Duodenal mucosa (tissue), 2 donors: ENCODE data around the gene MPL.
A peak's percentile ranks its signal among the peaks of the same experiment; 100 is the strongest.

ENCODE experiments used
- H3K27ac ChIP-seq: one replicate; pipeline ENCODE4 v1.7.0; 2013; ENCODE audit warnings: low read depth, low read length
- H3K27me3 ChIP-seq, 2 donors: one replicate each; pipeline ENCODE4 v1.7.0; 2013; ENCODE audit warnings: low read length in 2 of 2, control low read depth in 1 of 2; ENCODE audit not compliant: insufficient read depth in 2 of 2, control insufficient read depth in 1 of 2
- H3K36me3 ChIP-seq, 2 donors: one replicate each; pipeline ENCODE4 v1.7.0; 2013; ENCODE audit warnings: low read length in 2 of 2, control low read depth in 1 of 2; ENCODE audit not compliant: insufficient read depth in 2 of 2, control insufficient read depth in 1 of 2
- H3K4me1 ChIP-seq, 2 donors: one replicate each; pipeline ENCODE4 v1.7.0; 2013; ENCODE audit warnings: low read length in 2 of 2, control low read depth in 1 of 2; ENCODE audit not compliant: insufficient read depth in 2 of 2, control insufficient read depth in 1 of 2
- H3K4me3 ChIP-seq, 2 donors: one replicate each; pipeline ENCODE4 v1.7.0; 2013; ENCODE audit warnings: low read length in 2 of 2, low read depth in 1 of 2
- H3K9ac ChIP-seq, 2 donors: one replicate each; pipeline ENCODE4 v1.7.0; 2013; ENCODE audit warnings: low read length in 2 of 2, low read depth in 1 of 2
- H3K9me3 ChIP-seq, 2 donors: one replicate each; pipeline ENCODE4 v1.7.0; 2013; ENCODE audit warnings: low read length in 2 of 2, control low read depth in 1 of 2; ENCODE audit not compliant: control insufficient read depth in 1 of 2

MPL gene

GRCh38 chr1:43372172-43372571, 34.6 kb downstream of the MPL start:
- H3K36me3 ChIP-seq = peaks cover 0 to 3% of the 10 kb centered on the region in 2 donors
- no peaks in the 10 kb centered on the region for H3K9me3 ChIP-seq
- H3K27ac ChIP-seq = no peak overlapping the region
- peaks cover 16 to 17% of the 10 kb centered on the region in 2 donors for H3K4me1 ChIP-seq
- no peak overlapping the region for H3K4me3 ChIP-seq
- H3K27me3 ChIP-seq = no peaks in the 10 kb centered on the region
- no peak overlapping the region for H3K9ac ChIP-seq

- H3K4me1 ChIP-seq = peaks cover 15 to 16% of the 10 kb centered on the region in 2 donors
- no peaks in the 10 kb centered on the region for H3K27me3 ChIP-seq
- peaks cover 0 to 3% of the 10 kb centered on the region in 2 donors for H3K36me3 ChIP-seq
- no peak overlapping the region for H3K27ac ChIP-seq
- H3K4me3 ChIP-seq = no peak overlapping the region
- no peak overlapping the region for H3K9ac ChIP-seq
- no peaks in the 10 kb centered on the region for H3K9me3 ChIP-seq
Observed at GRCh38 chr1:43373066-43373940, 35.7 kb downstream of the MPL start.

- H3K9me3 ChIP-seq = no peaks in the 10 kb centered on the region
- peaks cover 7 to 11% of the 10 kb centered on the region in 2 donors for H3K4me1 ChIP-seq
- no peak overlapping the region for H3K9ac ChIP-seq
- H3K36me3 ChIP-seq = peaks cover 0 to 13% of the 10 kb centered on the region in 2 donors
- no peak overlapping the region for H3K4me3 ChIP-seq
- no peaks in the 10 kb centered on the region for H3K27me3 ChIP-seq
- H3K27ac ChIP-seq = no peak overlapping the region
Observed at GRCh38 chr1:43376723-43377235, 39.2 kb downstream of the MPL start.

GRCh38 chr1:43377831-43378230, 40.2 kb downstream of the MPL start:
- Histone ChIP-seq H3K27ac (no peak overlapping the region), H3K9me3 (no peaks in the 10 kb centered on the region), H3K36me3 (peaks cover 2 to 14% of the 10 kb centered on the region in 2 donors), H3K4me3 (no peak overlapping the region), H3K4me1 (peaks cover 18 to 21% of the 10 kb centered on the region in 2 donors), H3K27me3 (no peaks in the 10 kb centered on the region), H3K9ac (no peak overlapping the region)

- Histone ChIP-seq H3K36me3 (peaks cover 16 to 31% of the 10 kb centered on the region in 2 donors), H3K27me3 (no peaks in the 10 kb centered on the region), H3K4me3 (no peak overlapping the region), H3K27ac (no peak overlapping the region), H3K4me1 (peaks cover 13 to 14% of the 10 kb centered on the region in 2 donors), H3K9me3 (no peaks in the 10 kb centered on the region), H3K9ac (no peak overlapping the region)
Observed at GRCh38 chr1:43379476-43379875, 41.9 kb downstream of the MPL start.

- H3K27ac ChIP-seq = no peak overlapping the region
- H3K36me3 ChIP-seq = peaks cover 38 to 49% of the 10 kb centered on the region in 2 donors
- H3K9ac ChIP-seq = no peak overlapping the region
Observed at GRCh38 chr1:43381612-43382011, 44.0 kb downstream of the MPL start.

GRCh38 chr1:43382027-43382779, 44.6 kb downstream of the MPL start:
- Histone ChIP-seq H3K4me3 (no peak overlapping the region), H3K36me3 (peaks cover 41 to 55% of the 10 kb centered on the region in 2 donors), H3K4me1 (peaks cover 13 to 14% of the 10 kb centered on the region in 2 donors), H3K9me3 (no peaks in the 10 kb centered on the region), H3K27ac (no peak overlapping the region), H3K27me3 (no peaks in the 10 kb centered on the region), H3K9ac (peak overlapping the region in 1 of 2 donors; percentile 13)

More at GRCh38 chr1:43381612-43382011, 44.0 kb downstream of the MPL start:
- Histone ChIP-seq H3K9me3 (no peaks in the 10 kb centered on the region), H3K4me3 (no peak overlapping the region), H3K27me3 (no peaks in the 10 kb centered on the region), H3K4me1 (peaks cover 13 to 14% of the 10 kb centered on the region in 2 donors)

- H3K9me3 ChIP-seq = no peaks in the 10 kb centered on the region
- peaks cover 41 to 62% of the 10 kb centered on the region in 2 donors for H3K36me3 ChIP-seq
- peaks cover 21 to 24% of the 10 kb centered on the region in 2 donors for H3K4me1 ChIP-seq
- H3K4me3 ChIP-seq = no peak overlapping the region
- no peaks in the 10 kb centered on the region for H3K27me3 ChIP-seq
- no peak overlapping the region for H3K27ac ChIP-seq
- H3K9ac ChIP-seq = no peak overlapping the region
Observed at GRCh38 chr1:43383449-43383848, 45.8 kb downstream of the MPL start.

- no peaks in the 10 kb centered on the region for H3K9me3 ChIP-seq
- H3K27me3 ChIP-seq = no peaks in the 10 kb centered on the region
- peaks cover 41 to 53% of the 10 kb centered on the region in 2 donors for H3K36me3 ChIP-seq
- no peak overlapping the region for H3K27ac ChIP-seq
- no peak overlapping the region for H3K9ac ChIP-seq
- H3K4me3 ChIP-seq = no peak overlapping the region
- peaks cover 39 to 41% of the 10 kb centered on the region in 2 donors for H3K4me1 ChIP-seq
Observed at GRCh38 chr1:43386676-43387075, 49.1 kb downstream of the MPL start.
